K562 (cell line): ENCODE measurements around the gene ADPRH. TPM values are rescaled to one million over a fixed set of nuclear protein-coding genes. Genes with fewer than 3 reads are reported as not detected.

Experiments used
- CBX3 ChIP-seq, 2 experiments: IDR thresholded peaks; 1 replicate in 1 of 2; 2 replicates in 1 of 2; pipeline ENCODE4 v1.6.1; 2012; ENCODE audit warnings: inconsistent platforms in 2 of 2, low read length in 2 of 2, borderline replicate concordance in 1 of 2, control low read depth in 1 of 2
- COPS2 ChIP-seq: fragments of 450-650 bp; conservative IDR thresholded peaks from 2 replicates; pipeline ENCODE4 v1.6.1; 2016; ENCODE audit warnings: mild to moderate bottlenecking, moderate library complexity
- GTF2A2 ChIP-seq: IDR thresholded peaks from 2 replicates; pipeline ENCODE4 v1.6.1; 2016; ENCODE audit warnings: mild to moderate bottlenecking, missing genetic modification characterization, missing compliant biosample characterization
- HDAC8 ChIP-seq: fragments of 450-650 bp; IDR thresholded peaks from 2 replicates; pipeline ENCODE4 v1.6.1; 2016; ENCODE audit warnings: mild to moderate bottlenecking, missing genetic modification characterization, moderate library complexity, missing compliant biosample characterization
- KLF1 ChIP-seq: fragments of 450-650 bp; IDR thresholded peaks from 2 replicates; pipeline ENCODE4 v1.6.1; 2016; ENCODE audit warnings: missing genetic modification characterization, missing compliant biosample characterization
- LEF1 ChIP-seq: fragments of 450-650 bp; IDR thresholded peaks from 2 replicates; pipeline ENCODE4 v1.6.1; 2016; ENCODE audit warnings: mild to moderate bottlenecking
- MAFG ChIP-seq: fragments of 450-650 bp; conservative IDR thresholded peaks from 2 replicates; pipeline ENCODE4 v1.6.1; 2016; ENCODE audit warnings: missing genetic modification characterization, missing compliant biosample characterization
- MED1 ChIP-seq: sonication (generic); formaldehyde crosslinking; IDR thresholded peaks from 2 replicates; pipeline ENCODE4 v1.8.1; 2023; ENCODE audit warnings: missing genetic modification reagents, borderline replicate concordance
- MTF1 ChIP-seq: fragments of 250-450 bp; sonication (Bioruptor Pico); IDR thresholded peaks from 2 replicates; pipeline ENCODE4 v1.9.0; 2021; ENCODE audit warnings: moderate library complexity, mild to moderate bottlenecking, inconsistent platforms, borderline replicate concordance
- SP2 ChIP-seq: IDR thresholded peaks from 2 replicates; pipeline ENCODE4 v1.6.1; 2011; ENCODE audit warnings: mild to moderate bottlenecking, low read depth, low read length, moderate library complexity; ENCODE audit not compliant: poor library complexity, severe bottlenecking; ENCODE audit errors: extremely low read depth
- SRSF3 ChIP-seq: fragments of 200-400 bp; formaldehyde crosslinking; IDR thresholded peaks from 2 replicates; pipeline ENCODE4 v1.6.1; 2016; ENCODE audit warnings: mild to moderate bottlenecking, low read length, moderate library complexity; ENCODE audit not compliant: insufficient read depth
- TEAD2 ChIP-seq: fragments of 450-650 bp; IDR thresholded peaks from 2 replicates; pipeline ENCODE4 v1.6.1; 2016; ENCODE audit warnings: missing genetic modification characterization, control low read depth, missing compliant biosample characterization
- ZBTB7A ChIP-seq: IDR thresholded peaks from 2 replicates; pipeline ENCODE4 v1.6.1; 2011; ENCODE audit warnings: low read depth, mild to moderate bottlenecking, low read length, moderate library complexity, borderline replicate concordance; ENCODE audit not compliant: control insufficient read depth
- ZNF316 ChIP-seq: fragments of 450-650 bp; IDR thresholded peaks from 2 replicates; pipeline ENCODE4 v1.6.1; 2016
- polyA plus RNA-seq, 8 experiments: library from polyadenylated mRNA; depleted of rRNA in 4 of 8; stranded (reverse) in 5 of 8; unstranded in 3 of 8; fragments of >200 nt; fragmentation: Nextera tagmentation in 2 of 8; fragmentation: Illumina TruSeq in 1 of 8; extraction: Ambion mirVana in 2 of 8; extraction: Trizol in 1 of 8; gene quantifications; 2 replicates each; pipeline versions ENCODE4 v1.2.1 to v1.2.3, GENCODE V29; 2011 to 2014; ENCODE audit warnings: inconsistent platforms in 1 of 8, missing spikeins in 1 of 8
- total RNA-seq, 7 experiments: library from RNA; depleted of rRNA in 6 of 7; stranded (reverse); fragments of >200 nt in 6 of 7; fragmentation: Illumina TruSeq in 2 of 7; extraction: Trizol in 2 of 7; gene quantifications; 2 replicates each; pipeline versions ENCODE4 v1.2.1 to v1.2.3, GENCODE V29; 2011 to 2021; ENCODE audit warnings: low replicate concordance in 1 of 7
- TF ChIP-seq, protein P1 (sequence below): IDR thresholded peaks from 3 replicates; pipeline ENCODE4 v1.6.1; 2011; ENCODE audit warnings: borderline replicate concordance, mild to moderate bottlenecking, moderate library complexity; ENCODE audit not compliant: insufficient read length; ENCODE audit errors: extremely low read depth
- TF ChIP-seq, protein P2 (sequence below): fragments of 200-800 bp; sonication (Bioruptor generic); IDR thresholded peaks from 2 replicates; pipeline ENCODE4 v1.6.1; 2017; ENCODE audit warnings: missing genetic modification characterization, missing compliant biosample characterization
- TF ChIP-seq, protein P3 (sequence below): fragments of 450-650 bp; IDR thresholded peaks from 2 replicates; pipeline ENCODE4 v1.6.1; 2014; ENCODE audit warnings: low read depth, mild to moderate bottlenecking, moderate library complexity, borderline replicate concordance
- TF ChIP-seq, protein P4 (sequence below): fragments of 250-450 bp; sonication (Bioruptor Pico); IDR thresholded peaks from 2 replicates; pipeline ENCODE4 v1.5.0; 2021
- TF ChIP-seq, protein P5 (sequence below): sonication (generic); formaldehyde crosslinking; IDR thresholded peaks from 2 replicates; pipeline ENCODE4 v1.8.0; 2022; ENCODE audit warnings: mild to moderate bottlenecking, low read depth, missing genetic modification reagents

The ADPRH gene
- total and polyA plus RNA-seq, 9 of the 15 experiments (the other 6 are each of a cell fraction or from before 2014, with no cell fraction given), result 0.01 to 1.4 (median 0.65) TPM

DNA sequence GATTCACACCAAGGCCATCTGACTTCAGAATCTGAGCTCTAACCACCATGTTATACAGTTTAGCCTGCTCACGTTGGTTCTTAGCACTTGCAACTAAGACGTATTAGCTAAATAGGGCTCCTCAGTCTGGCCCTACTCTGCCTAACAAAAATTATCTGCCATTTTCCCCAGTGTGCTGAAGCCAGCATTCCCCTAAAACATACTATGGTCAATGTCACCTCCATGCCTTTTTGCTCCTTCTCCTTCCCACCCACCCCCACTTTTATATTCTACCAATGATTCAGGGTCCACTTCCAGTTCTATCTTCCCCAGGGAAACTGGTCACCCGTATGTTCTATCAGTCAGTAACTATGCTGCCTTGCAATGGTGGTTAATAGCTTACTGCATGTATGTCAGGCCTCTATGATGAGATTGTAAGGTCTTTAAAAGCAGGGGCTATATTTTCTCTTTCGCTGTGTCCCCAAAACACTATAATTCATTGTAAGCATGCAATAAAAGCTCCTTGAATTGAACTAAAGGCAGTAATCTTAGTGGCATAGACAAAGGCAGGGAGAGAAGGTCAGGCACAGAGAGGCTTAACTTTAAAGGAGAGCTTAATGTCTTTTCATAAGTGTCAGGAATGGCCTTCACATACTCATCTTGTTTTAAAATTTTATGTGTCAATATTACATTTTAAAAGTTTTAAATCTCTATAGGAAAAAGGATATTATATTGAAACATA lies 57.8 kb downstream of the ADPRH start (continued):
- TF ChIP-seq KLF1 (tag), result no peak
- TF ChIP-seq SRSF3, result no peak
- peak; percentile 54; the same call in 1 of the 2 replicates for TF ChIP-seq HDAC8 (tag)
- 0 out of 2 replicates have a peak, but pooled peaks have one; percentile 27 for TF ChIP-seq GTF2A2 (tag)
- TF ChIP-seq, protein P1, sequence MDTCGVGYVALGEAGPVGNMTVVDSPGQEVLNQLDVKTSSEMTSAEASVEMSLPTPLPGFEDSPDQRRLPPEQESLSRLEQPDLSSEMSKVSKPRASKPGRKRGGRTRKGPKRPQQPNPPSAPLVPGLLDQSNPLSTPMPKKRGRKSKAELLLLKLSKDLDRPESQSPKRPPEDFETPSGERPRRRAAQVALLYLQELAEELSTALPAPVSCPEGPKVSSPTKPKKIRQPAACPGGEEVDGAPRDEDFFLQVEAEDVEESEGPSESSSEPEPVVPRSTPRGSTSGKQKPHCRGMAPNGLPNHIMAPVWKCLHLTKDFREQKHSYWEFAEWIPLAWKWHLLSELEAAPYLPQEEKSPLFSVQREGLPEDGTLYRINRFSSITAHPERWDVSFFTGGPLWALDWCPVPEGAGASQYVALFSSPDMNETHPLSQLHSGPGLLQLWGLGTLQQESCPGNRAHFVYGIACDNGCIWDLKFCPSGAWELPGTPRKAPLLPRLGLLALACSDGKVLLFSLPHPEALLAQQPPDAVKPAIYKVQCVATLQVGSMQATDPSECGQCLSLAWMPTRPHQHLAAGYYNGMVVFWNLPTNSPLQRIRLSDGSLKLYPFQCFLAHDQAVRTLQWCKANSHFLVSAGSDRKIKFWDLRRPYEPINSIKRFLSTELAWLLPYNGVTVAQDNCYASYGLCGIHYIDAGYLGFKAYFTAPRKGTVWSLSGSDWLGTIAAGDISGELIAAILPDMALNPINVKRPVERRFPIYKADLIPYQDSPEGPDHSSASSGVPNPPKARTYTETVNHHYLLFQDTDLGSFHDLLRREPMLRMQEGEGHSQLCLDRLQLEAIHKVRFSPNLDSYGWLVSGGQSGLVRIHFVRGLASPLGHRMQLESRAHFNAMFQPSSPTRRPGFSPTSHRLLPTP, result no peak
- TF ChIP-seq LEF1, result no peak
- TF ChIP-seq, protein P2, sequence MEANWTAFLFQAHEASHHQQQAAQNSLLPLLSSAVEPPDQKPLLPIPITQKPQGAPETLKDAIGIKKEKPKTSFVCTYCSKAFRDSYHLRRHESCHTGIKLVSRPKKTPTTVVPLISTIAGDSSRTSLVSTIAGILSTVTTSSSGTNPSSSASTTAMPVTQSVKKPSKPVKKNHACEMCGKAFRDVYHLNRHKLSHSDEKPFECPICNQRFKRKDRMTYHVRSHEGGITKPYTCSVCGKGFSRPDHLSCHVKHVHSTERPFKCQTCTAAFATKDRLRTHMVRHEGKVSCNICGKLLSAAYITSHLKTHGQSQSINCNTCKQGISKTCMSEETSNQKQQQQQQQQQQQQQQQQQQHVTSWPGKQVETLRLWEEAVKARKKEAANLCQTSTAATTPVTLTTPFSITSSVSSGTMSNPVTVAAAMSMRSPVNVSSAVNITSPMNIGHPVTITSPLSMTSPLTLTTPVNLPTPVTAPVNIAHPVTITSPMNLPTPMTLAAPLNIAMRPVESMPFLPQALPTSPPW, result no peak
- 0 out of 2 replicates have a peak, but pooled peaks have one; percentile 1 for TF ChIP-seq MAFG (tag)
- TF ChIP-seq TEAD2 (tag), result no peak
- TF ChIP-seq SP2, result no peak
- no peak for TF ChIP-seq ZNF316
- no peak for TF ChIP-seq ZBTB7A
- no peak for TF ChIP-seq COPS2
- TF ChIP-seq, protein P3, sequence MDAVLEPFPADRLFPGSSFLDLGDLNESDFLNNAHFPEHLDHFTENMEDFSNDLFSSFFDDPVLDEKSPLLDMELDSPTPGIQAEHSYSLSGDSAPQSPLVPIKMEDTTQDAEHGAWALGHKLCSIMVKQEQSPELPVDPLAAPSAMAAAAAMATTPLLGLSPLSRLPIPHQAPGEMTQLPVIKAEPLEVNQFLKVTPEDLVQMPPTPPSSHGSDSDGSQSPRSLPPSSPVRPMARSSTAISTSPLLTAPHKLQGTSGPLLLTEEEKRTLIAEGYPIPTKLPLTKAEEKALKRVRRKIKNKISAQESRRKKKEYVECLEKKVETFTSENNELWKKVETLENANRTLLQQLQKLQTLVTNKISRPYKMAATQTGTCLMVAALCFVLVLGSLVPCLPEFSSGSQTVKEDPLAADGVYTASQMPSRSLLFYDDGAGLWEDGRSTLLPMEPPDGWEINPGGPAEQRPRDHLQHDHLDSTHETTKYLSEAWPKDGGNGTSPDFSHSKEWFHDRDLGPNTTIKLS, result no peak
- TF ChIP-seq MTF1, result no peak
- TF ChIP-seq MED1, result no peak
- TF ChIP-seq, protein P4, sequence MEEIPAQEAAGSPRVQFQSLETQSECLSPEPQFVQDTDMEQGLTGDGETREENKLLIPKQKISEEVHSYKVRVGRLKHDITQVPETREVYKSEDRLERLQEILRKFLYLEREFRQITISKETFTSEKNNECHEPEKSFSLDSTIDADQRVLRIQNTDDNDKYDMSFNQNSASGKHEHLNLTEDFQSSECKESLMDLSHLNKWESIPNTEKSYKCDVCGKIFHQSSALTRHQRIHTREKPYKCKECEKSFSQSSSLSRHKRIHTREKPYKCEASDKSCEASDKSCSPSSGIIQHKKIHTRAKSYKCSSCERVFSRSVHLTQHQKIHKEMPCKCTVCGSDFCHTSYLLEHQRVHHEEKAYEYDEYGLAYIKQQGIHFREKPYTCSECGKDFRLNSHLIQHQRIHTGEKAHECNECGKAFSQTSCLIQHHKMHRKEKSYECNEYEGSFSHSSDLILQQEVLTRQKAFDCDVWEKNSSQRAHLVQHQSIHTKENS, result no peak
- TF ChIP-seq, protein P5, sequence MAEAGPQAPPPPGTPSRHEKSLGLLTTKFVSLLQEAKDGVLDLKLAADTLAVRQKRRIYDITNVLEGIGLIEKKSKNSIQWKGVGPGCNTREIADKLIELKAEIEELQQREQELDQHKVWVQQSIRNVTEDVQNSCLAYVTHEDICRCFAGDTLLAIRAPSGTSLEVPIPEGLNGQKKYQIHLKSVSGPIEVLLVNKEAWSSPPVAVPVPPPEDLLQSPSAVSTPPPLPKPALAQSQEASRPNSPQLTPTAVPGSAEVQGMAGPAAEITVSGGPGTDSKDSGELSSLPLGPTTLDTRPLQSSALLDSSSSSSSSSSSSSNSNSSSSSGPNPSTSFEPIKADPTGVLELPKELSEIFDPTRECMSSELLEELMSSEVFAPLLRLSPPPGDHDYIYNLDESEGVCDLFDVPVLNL (CRISPR knock-in tag), result no peak
- no peak for TF ChIP-seq CBX3 (IDR thresholded peaks at IDR 0.05; ENCODE audit: borderline replicate concordance in 1 of 2, low read length in 2 of 2)
